Breast epithelium (tissue), 3 donors: ENCODE measurements around the gene TRMU.

Source experiments
- POLR2A ChIP-seq: fragments of 450-650 bp; IDR thresholded peaks from one replicate; pipeline ENCODE4 v1.6.1; 2016; ENCODE audit warnings: antibody characterized with exemption, mild to moderate bottlenecking, moderate library complexity
- POLR2AphosphoS5 ChIP-seq, 3 donors: sonication (generic); formaldehyde crosslinking; IDR thresholded peaks; one replicate each; pipeline ENCODE4 v1.6.1; 2017; ENCODE audit warnings: antibody characterized with exemption in 3 of 3
- TF ChIP-seq, protein P1 (sequence below), 3 donors: fragments of 450-650 bp; IDR thresholded peaks; one replicate each; pipeline ENCODE4 v1.5.1; 2016 to 2017; ENCODE audit warnings: antibody characterized with exemption in 3 of 3, mild to moderate bottlenecking in 3 of 3, moderate library complexity in 3 of 3

DNA sequence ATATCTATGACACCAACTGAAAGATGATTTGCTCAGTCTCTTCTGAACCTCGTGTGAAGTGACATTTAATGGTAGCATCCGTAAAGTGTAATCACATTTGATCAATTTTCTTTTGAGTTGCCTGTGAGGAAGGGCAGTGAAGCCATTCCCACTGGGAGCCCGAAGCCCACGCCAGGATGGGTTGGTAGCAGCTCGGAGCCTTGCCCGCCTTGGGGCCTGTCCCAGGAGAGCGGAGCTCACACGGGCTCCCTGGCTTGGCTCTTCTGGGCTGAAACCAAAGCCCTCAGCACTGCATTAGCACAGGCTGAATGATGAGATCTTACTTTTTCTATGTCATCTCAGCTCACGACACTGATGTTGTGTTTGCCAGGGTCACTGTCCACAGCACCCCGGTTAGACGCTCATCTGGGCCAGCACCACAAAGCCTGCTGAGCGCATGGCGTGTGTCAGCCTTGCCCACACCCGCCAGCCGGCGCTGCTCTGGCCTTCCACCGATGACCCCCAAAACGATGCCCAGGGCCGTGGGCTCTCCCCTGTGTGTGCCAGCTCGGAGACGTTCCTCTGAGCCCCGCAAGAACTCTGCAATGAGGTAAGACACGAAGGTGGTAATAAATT lies 9.3 kb upstream of the TRMU start:
- TF ChIP-seq POLR2A (no peak), POLR2AphosphoS5 (IDR thresholded peaks at IDR 0.05) (no peak)
- TF ChIP-seq, protein P1, sequence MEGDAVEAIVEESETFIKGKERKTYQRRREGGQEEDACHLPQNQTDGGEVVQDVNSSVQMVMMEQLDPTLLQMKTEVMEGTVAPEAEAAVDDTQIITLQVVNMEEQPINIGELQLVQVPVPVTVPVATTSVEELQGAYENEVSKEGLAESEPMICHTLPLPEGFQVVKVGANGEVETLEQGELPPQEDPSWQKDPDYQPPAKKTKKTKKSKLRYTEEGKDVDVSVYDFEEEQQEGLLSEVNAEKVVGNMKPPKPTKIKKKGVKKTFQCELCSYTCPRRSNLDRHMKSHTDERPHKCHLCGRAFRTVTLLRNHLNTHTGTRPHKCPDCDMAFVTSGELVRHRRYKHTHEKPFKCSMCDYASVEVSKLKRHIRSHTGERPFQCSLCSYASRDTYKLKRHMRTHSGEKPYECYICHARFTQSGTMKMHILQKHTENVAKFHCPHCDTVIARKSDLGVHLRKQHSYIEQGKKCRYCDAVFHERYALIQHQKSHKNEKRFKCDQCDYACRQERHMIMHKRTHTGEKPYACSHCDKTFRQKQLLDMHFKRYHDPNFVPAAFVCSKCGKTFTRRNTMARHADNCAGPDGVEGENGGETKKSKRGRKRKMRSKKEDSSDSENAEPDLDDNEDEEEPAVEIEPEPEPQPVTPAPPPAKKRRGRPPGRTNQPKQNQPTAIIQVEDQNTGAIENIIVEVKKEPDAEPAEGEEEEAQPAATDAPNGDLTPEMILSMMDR (IDR thresholded peaks at IDR 0.05): no peak
